GM15510 (cell line): ENCODE measurements around the gene KLHL29.

Source experiments
- POLR2A ChIP-seq: IDR thresholded peaks from 3 replicates; pipeline ENCODE4 v1.6.1; 2011; ENCODE audit warnings: borderline replicate concordance; ENCODE audit not compliant: insufficient read length; ENCODE audit errors: extremely low read depth

The KLHL29 gene

DNA sequence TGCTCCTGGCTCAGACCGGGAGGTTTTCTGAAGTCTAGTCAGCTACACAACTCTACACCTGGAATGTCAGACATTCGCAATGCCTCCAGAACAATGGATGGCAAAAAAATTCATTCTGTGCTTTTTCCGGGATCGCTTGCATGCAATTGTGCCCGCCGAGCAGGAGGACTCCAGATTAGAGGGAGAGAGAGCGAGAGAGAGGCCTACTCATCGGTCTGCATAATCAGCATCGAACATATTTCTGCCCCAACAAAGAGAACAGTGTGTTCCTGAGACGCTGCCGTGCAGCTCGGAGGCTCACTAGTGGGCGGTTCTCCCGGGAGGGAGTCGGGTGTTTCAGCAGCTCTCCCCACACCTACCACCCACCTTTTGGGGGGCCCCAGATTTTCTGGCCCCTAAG lies 117.1 kb downstream of the KLHL29 start:
- TF ChIP-seq POLR2A, result no peak

DNA sequence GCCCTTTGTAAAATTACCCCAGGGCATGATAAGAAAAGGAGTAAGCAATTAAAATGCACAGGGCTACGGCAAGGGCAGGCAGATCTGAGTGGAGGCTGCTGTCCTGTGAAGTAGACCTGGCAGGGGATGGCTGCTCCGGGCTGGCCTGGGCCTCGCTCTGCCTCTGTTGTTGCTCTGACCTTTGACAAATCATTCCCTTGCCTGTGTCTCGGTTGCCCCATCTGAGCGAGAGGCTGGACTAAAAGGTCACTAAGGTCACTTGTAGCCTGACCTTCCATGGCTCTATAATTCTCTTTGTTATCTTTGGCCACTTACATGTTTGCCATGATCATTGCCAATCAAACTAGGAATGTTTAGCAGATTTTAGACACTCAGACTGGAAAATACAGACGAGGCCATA lies 118.1 kb downstream of the KLHL29 start:
- no peak for TF ChIP-seq POLR2A

DNA sequence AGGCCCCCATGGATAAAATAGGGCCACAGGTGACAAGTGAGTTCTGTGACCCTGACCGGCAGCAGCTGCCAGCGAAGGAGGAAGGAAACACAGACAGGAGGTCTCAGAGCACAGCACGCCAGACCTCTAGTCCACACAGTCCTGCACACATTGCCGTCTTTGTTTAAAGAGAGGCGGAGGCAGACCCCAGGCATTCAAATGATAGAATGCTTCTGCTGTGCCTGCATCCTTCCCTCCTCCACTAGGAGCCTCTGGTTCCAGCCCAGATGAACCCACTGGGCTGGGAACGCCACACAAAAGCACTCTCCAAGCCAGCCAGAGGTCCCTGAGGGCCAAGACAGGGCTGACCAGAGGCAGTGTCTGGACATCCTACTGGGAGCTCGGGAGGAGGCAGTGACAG lies 118.7 kb downstream of the KLHL29 start:
- TF ChIP-seq POLR2A, result no peak

- TF ChIP-seq POLR2A, result no peak
Measured at GRCh38 chr2:23504591-23504990, 119.6 kb downstream of the KLHL29 start.

DNA sequence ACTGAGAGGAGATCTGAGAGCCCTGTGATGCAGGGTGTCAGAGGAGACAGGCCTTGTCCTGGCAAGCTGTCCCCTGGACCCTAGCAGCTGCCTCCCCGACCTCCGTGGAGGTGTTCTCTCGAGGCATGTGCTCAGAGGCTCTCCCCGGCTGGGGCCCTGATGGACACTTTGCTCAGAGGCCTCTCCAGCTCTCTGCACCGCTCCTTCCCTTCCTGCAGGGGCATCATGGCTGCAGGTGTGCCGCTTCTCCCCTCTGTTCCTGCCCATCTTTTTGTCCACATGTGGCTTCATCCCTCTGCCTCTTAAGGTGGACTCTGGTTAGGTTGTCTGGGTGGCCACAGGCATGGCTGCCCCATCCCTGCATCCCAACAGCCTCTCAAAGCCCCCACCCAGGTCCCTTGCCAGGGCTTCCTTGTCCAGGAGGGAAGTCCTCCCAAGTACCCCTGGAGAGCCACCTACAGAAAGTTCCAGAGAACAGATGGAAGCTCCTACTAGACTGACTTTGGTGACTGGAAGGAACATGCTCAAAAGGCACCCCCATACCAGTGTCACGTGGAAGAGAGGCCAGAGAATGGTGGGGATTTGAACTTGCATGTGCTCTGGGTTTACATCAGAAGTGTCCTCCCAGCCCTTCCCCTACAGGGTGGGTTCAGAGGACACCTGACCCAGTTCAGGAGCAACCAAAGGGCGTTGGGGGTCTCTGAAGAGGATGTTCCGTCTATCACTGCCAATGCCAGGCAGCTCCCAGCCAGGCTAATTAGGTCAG lies 120.4 kb downstream of the KLHL29 start:
- no peak for TF ChIP-seq POLR2A

DNA sequence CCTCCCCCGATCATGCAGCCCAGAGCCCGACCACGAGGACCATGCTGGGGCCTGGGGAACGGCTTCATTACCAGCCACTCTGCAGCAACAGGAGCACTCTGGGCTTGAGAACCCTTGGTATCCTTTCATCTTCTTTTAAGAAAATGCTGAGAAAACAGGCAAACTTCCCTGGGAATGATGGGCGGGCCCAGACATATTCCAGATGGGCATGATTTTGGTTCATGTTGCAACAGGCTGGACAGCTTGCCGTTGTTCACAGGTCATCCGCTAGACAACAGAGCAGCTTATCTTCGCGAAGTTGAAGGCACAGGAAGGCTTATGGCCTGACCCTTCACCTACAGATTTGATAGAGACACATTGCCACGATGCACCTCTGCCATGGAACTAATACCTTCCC lies 121.0 kb downstream of the KLHL29 start:
- TF ChIP-seq POLR2A, result no peak

GRCh38 chr2:23506531-23507266 lies 121.7 kb downstream of the KLHL29 start:
- TF ChIP-seq POLR2A, result no peak

- TF ChIP-seq POLR2A, result no peak
Measured at GRCh38 chr2:23507267-23508065, 122.5 kb downstream of the KLHL29 start.

DNA sequence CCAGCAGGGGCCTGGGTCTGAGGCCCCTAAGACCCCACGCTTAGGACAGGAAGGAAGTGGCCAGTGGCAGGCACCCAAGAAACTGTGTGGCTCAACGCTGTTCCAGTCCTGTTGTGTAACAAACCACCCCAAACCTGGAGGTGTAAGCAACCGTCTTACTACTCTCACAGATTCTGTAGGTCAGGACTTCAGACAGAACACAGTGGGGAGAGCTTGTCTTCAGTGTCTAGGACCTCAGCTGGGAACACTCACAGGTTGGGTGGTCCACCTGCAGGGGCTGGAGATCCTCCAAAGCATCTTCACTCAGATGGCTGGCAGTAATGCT lies 123.0 kb downstream of the KLHL29 start:
- no peak for TF ChIP-seq POLR2A

DNA sequence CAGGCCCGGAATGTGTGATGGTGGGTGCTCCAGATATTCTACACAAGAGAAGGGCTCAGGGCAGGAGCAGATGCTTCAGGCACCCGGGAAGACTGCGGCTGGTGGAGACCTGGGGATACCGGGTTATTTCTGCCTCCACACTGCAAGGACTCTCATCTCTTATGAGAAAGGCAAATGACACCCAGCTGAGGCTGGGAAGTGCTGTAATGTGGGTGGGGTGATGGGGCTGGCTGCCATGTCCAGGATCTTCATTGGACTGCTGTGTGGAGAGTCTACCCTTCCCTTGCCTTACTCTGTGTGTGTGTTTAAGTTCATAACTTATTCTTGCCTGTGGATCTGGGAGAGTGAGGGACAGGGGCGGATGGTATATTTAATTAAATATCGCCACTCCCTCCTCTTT lies 124.1 kb downstream of the KLHL29 start:
- no peak for TF ChIP-seq POLR2A

DNA sequence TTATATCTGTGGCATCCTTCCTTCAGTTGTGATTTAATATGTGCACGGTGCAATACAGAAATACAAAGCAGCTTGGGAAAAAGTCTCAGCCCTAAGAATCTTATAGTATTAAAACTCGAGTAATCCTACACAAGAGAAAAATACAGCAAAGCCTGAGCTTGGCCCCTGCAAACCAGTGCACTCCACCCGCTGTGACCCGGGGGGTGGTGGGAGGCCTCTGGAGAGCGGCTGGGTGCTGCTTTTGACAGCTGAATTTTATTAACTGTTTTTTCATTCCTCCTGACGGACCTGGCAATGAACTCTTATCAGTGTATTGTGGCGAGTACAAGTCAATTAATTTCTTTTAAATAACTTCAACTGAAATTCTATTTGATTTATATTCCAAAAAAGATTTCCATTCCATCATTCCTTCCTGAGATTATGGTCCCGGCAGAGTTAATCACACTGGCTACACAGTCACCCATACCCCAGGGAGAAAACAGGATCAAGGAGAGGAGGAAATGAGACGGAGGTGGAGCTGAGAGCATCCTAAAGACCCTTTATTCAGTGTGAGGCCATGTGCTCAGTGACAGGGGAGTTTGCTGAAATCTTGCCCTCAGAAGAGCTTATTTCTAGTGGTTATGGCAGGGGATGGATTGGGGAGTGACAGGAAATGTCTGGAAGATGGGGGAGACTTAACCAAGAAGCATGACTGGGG lies 124.8 kb downstream of the KLHL29 start:
- no peak for TF ChIP-seq POLR2A

DNA sequence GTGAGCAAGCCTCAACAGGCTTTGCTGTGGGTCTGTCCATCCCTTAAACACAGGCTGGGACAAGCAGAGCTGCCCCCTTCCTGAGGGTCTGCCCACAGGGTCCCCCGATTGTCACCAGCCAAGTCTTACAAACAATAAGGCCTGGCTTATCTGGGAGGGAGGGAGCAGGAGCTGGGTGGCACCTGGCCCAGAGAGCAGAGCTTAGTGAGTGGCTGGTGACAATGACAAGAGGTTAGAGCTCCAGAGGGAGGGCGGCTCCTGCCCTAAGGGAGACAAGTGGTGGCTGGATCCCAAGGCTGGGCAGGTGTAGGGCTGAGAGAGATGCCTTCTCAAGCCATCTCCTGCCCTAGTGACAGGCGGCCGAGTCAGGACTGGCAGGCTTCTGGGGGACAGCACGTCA lies 125.5 kb downstream of the KLHL29 start:
- no peak for TF ChIP-seq POLR2A

- no peak for TF ChIP-seq POLR2A
Measured at GRCh38 chr2:23512778-23513177, 127.8 kb downstream of the KLHL29 start.

GRCh38 chr2:23513245-23513871 lies 128.4 kb downstream of the KLHL29 start:
- no peak for TF ChIP-seq POLR2A
